OCI-LY7 (cell line): ENCODE measurements around the gene TSPO.

Experiments
- CTCF ChIP-seq: fragments of 200-600 bp; sonication (generic); conservative IDR thresholded peaks from 2 replicates; pipeline ENCODE4 v1.5.1; 2014; ENCODE audit warnings: mild to moderate bottlenecking, antibody characterized with exemption, low read length, moderate library complexity, mixed read lengths
- EZH2phosphoT487 ChIP-seq: fragments of 200-600 bp; sonication (generic); IDR thresholded peaks from 2 replicates; pipeline ENCODE4 v1.6.1; 2018; ENCODE audit warnings: low read depth, borderline replicate concordance, mild to moderate bottlenecking, mixed run types, antibody characterized with exemption, low read length, moderate library complexity, mixed read lengths

- TF ChIP-seq CTCF (no peak), EZH2phosphoT487 (no peak)
Measured at GRCh38 chr22:43152003-43152356, 621 bp downstream of the TSPO start.
